Neutrophil (primary cell): Measurements from ENCODE around the gene CENPN.

Experiments used
- H3K27ac ChIP-seq: fragments of 200-600 bp; sonication (generic); 2 replicates; pipeline ENCODE4 v1.5.1; 2016; ENCODE audit warnings: mild to moderate bottlenecking, moderate library complexity
- H3K27me3 ChIP-seq: fragments of 200-600 bp; sonication (generic); 2 replicates; pipeline ENCODE4 v1.6.0; 2016; ENCODE audit warnings: mild to moderate bottlenecking
- H3K36me3 ChIP-seq: fragments of 200-600 bp; sonication (generic); 2 replicates; pipeline ENCODE4 v1.5.1; 2017
- H3K4me1 ChIP-seq, 2 experiments: fragments of 200-600 bp in 1 of 2; sonication (generic) in 1 of 2; 1 replicate in 1 of 2; 2 replicates in 1 of 2; pipeline versions ENCODE4 v1.5.1 to v1.6.1; 2013 to 2016; ENCODE audit warnings: low read depth in 1 of 2, low read length in 1 of 2, mild to moderate bottlenecking in 1 of 2, moderate library complexity in 1 of 2; ENCODE audit not compliant: control insufficient read depth in 1 of 2, insufficient read depth in 1 of 2
- H3K4me3 ChIP-seq, 2 experiments: fragments of 200-600 bp in 1 of 2; sonication (generic) in 1 of 2; 1 replicate in 1 of 2; 2 replicates in 1 of 2; pipeline ENCODE4 v1.5.1; 2013 to 2016; ENCODE audit warnings: low read depth in 1 of 2, low read length in 1 of 2, mild to moderate bottlenecking in 1 of 2, moderate library complexity in 1 of 2
- H3K9me3 ChIP-seq: fragments of 200-600 bp; sonication (generic); 2 replicates; pipeline ENCODE4 v1.5.1; 2016
- CTCF ChIP-seq: fragments of 200-600 bp; sonication (generic); IDR thresholded peaks from 2 replicates; pipeline ENCODE4 v1.5.1; 2016; ENCODE audit warnings: antibody characterized with exemption

The CENPN gene

GRCh38 chr16:81070979-81071378 is 64.0 kb downstream of the CENPN start:
- no peaks in the 10 kb centered on the region for H3K36me3 ChIP-seq
- H3K4me1 ChIP-seq, result peaks cover 0 to under 1% of the 10 kb centered on the region in 2 experiments
- no peak overlapping the region for H3K4me3 ChIP-seq
- H3K9me3 ChIP-seq, result no peaks in the 10 kb centered on the region
- no peaks in the 10 kb centered on the region for H3K27me3 ChIP-seq
- no peak overlapping the region for H3K27ac ChIP-seq
- TF ChIP-seq CTCF, result no peak

GRCh38 chr16:81071805-81072204 is 64.8 kb downstream of the CENPN start:
- H3K36me3 ChIP-seq, result no peaks in the 10 kb centered on the region
- H3K27ac ChIP-seq, result no peak overlapping the region
- H3K4me1 ChIP-seq, result peaks cover 4 to 8% of the 10 kb centered on the region in 2 experiments
- H3K27me3 ChIP-seq, result no peaks in the 10 kb centered on the region
- no peaks in the 10 kb centered on the region for H3K9me3 ChIP-seq
- no peak overlapping the region for H3K4me3 ChIP-seq
- TF ChIP-seq CTCF, result no peak

GRCh38 chr16:81073560-81074330 is 66.7 kb downstream of the CENPN start:
- Histone ChIP-seq H3K36me3 (no peaks in the 10 kb centered on the region), H3K27ac (no peak overlapping the region), H3K4me3 (no peak overlapping the region), H3K27me3 (no peaks in the 10 kb centered on the region), H3K4me1 (peaks cover 11 to 19% of the 10 kb centered on the region in 2 experiments), H3K9me3 (no peaks in the 10 kb centered on the region)
- TF ChIP-seq CTCF, result no peak

GRCh38 chr16:81076566-81077075 is 69.6 kb downstream of the CENPN start:
- Histone ChIP-seq H3K4me3 (peak overlapping the region; percentile 82 to 99), H3K9me3 (no peaks in the 10 kb centered on the region), H3K27ac (peak overlapping the region; percentile 91), H3K27me3 (no peaks in the 10 kb centered on the region), H3K4me1 (peaks cover 11 to 19% of the 10 kb centered on the region in 2 experiments), H3K36me3 (no peaks in the 10 kb centered on the region)
- TF ChIP-seq CTCF, result no peak

GRCh38 chr16:81077076-81077940 is 70.3 kb downstream of the CENPN start, which contains the start of gene C16orf46:
C16orf46 (minus strand) TSS chr16:81077238; CDS start chr16:81063955, 13,283 bp downstream.
- peak within 1 kb of the TSS; percentile 82 to 99 for H3K4me3 ChIP-seq

More at GRCh38 chr16:81077076-81077940, 70.3 kb downstream of the CENPN start, which contains the start of gene C16orf46:
- TF ChIP-seq CTCF, result peak; percentile 32
- H3K27me3 ChIP-seq, result no peaks in the 10 kb centered on the region
- no peaks in the 10 kb centered on the region for H3K36me3 ChIP-seq
- peaks cover 11 to 19% of the 10 kb centered on the region in 2 experiments for H3K4me1 ChIP-seq
- H3K27ac ChIP-seq, result peak within 1 kb of the TSS; percentile 91
- H3K9me3 ChIP-seq, result no peaks in the 10 kb centered on the region
